ENCODE measurements around the gene ST6GAL2.
A peak's percentile ranks its signal among the peaks of the same experiment; 100 is the strongest.

Gene ST6GAL2

GRCh38 chr2:106863387-106863786 is 22.6 kb downstream of the ST6GAL2 start:
- intact Hi-C loops (cut with DNase I; ENCODE audit: low total_unique reads): no loop called here
- DNase-seq: no peak
- H3K4me3 ChIP-seq: no peak overlapping the region

GRCh38 chr2:106859498-106859897 is 26.5 kb downstream of the ST6GAL2 start:
- no peak for DNase-seq
- Histone ChIP-seq H3K36me3 (no peaks in the 10 kb centered on the region), H3K4me1 (peaks cover 0 to 55% (median 8%) of the 10 kb centered on the region in 4 donors), H3K9me3 (peaks cover 0 to 6% (median 6%) of the 10 kb centered on the region in 3 donors), H3K27ac (peak overlapping the region in 1 of 2 donors; percentile 70), H3K4me3 (no peak overlapping the region), H3K27me3 (no peaks in the 10 kb centered on the region)
- no peak for TF ChIP-seq CTCF (IDR thresholded peaks at IDR 0.05)
- intact Hi-C loops (cut with DNase I; ENCODE audit: low total_unique reads): no loop called here

More at GRCh38 chr2:106863387-106863786, 22.6 kb downstream of the ST6GAL2 start:
- H3K27ac ChIP-seq: peak overlapping the region; percentile 70 to 73
- peaks cover 0 to 74% (median 13%) of the 10 kb centered on the region in 4 donors for H3K4me1 ChIP-seq
- peaks cover 0 to 6% (median 6%) of the 10 kb centered on the region in 3 donors for H3K9me3 ChIP-seq
- no peaks in the 10 kb centered on the region for H3K27me3 ChIP-seq
- TF ChIP-seq CTCF (IDR thresholded peaks at IDR 0.05): peak in 1 of 2 experiments; percentile 8
- no peaks in the 10 kb centered on the region for H3K36me3 ChIP-seq

- DNase-seq: no peak
- Histone ChIP-seq H3K27me3 (no peaks in the 10 kb centered on the region), H3K4me1 (peaks cover 0 to 55% (median 7%) of the 10 kb centered on the region in 4 donors), H3K36me3 (no peaks in the 10 kb centered on the region), H3K9me3 (peaks cover 0 to 6% (median 6%) of the 10 kb centered on the region in 3 donors), H3K4me3 (no peak overlapping the region), H3K27ac (no peak overlapping the region)
- intact Hi-C loops (cut with DNase I; ENCODE audit: low total_unique reads): no loop called here
- TF ChIP-seq CTCF (IDR thresholded peaks at IDR 0.05): no peak
Observed at GRCh38 chr2:106858810-106859209, 27.2 kb downstream of the ST6GAL2 start.

- Histone ChIP-seq H3K9me3 (peaks cover 0 to 6% (median 6%) of the 10 kb centered on the region in 3 donors), H3K36me3 (no peaks in the 10 kb centered on the region), H3K27ac (no peak overlapping the region), H3K4me3 (no peak overlapping the region), H3K27me3 (no peaks in the 10 kb centered on the region), H3K4me1 (peaks cover 0 to 55% (median 6%) of the 10 kb centered on the region in 4 donors)
- no peak for TF ChIP-seq CTCF (IDR thresholded peaks at IDR 0.05)
- intact Hi-C loops (cut with DNase I; ENCODE audit: low total_unique reads): no loop called here
- no peak for DNase-seq
Observed at GRCh38 chr2:106857882-106858478, 28.0 kb downstream of the ST6GAL2 start.

GRCh38 chr2:106853631-106854030 is 32.3 kb downstream of the ST6GAL2 start:
- TF ChIP-seq CTCF (IDR thresholded peaks at IDR 0.05): no peak
- no peak overlapping the region for H3K4me3 ChIP-seq
- DNase-seq: no peak
- H3K27ac ChIP-seq: peak overlapping the region in 1 of 2 donors; percentile 72
- peaks cover 0 to 3% (median 2%) of the 10 kb centered on the region in 3 donors for H3K9me3 ChIP-seq
- intact Hi-C loops (cut with DNase I; ENCODE audit: low total_unique reads): no loop called here
- no peaks in the 10 kb centered on the region for H3K27me3 ChIP-seq
- H3K36me3 ChIP-seq: no peaks in the 10 kb centered on the region
- H3K4me1 ChIP-seq: peaks cover 0 to 77% (median 27%) of the 10 kb centered on the region in 4 donors

Data from tibial artery (tissue), 4 donors.